Measurements from ENCODE around the gene ERBB3.

The ERBB3 gene

DNA sequence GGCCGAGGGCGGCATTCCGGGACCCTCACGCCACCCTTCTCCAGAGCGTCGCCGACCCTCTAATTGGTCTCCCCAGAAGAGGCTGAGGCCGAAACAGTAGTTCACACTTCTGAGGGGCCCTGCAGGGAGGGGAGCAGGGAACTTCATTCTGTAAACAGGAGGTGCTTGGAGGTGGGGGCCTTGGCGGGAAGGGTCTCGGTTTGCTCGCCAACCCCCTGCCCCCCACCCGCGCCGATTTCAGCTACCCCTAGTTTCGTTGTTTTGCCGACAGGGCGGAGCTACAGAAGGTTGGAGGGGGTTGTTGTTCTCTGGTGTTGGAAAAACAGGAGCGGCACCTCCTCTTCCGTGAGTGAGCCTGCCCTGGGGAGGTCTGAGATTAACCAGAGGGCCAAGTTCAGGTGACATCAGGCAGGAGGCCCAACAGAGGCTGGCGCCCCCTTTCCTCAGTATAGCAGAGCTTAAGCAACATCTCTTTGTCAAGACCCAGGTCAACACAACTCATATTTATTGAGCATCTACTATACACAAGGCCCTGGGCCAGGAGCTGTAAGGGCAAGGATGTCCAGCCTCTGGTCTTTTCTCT lies 682 bp downstream of the ERBB3 start:
- no peak for DNase-seq

- no peak for DNase-seq
These were observed 1.7 kb downstream of the ERBB3 start for GRCh38 chr12:56081393-56082347.

DNA sequence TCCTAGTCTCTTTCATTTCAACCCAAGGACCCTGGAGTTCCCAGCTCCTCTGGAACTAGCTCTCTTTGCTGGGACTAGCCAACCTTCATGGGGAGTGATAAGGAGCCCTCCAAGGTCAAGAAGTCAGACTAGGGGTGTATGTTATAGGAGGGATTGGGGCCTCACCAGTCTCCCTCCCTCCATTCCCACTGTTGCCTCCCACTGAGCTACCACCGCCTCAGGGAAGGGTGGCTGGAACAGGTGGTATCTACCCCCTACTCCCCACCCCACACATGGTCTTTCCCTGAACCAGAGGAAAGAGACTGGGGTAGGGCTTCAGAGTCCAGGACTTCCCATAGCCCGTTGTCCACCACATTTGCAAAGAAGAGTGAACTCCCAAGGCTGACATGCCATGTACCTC lies 2.4 kb downstream of the ERBB3 start:
- no peak for DNase-seq

- no peak for DNase-seq
These were observed 3.0 kb downstream of the ERBB3 start for GRCh38 chr12:56082967-56083366.

DNA sequence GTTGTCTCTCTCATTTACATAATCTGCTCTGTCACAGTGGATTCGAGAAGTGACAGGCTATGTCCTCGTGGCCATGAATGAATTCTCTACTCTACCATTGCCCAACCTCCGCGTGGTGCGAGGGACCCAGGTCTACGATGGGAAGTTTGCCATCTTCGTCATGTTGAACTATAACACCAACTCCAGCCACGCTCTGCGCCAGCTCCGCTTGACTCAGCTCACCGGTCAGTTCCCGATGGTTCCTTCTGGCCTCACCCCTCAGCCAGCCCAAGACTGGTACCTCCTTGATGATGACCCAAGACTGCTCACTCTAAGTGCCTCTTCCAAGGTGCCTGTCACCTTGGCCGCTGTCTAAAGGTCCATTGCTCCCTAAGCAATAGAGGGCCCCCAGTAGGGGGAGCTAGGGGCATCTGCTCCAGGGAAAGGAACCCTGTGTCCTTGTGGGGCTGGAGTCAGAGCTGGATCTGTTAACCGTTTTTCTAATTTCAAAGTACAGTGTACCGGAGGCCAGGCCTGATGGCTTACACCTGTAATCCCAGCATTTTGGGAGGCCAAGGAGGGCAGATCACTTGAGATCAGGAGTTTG lies 5.1 kb downstream of the ERBB3 start:
- DNase-seq, result no peak

GRCh38 chr12:56086096-56086495 lies 6.1 kb downstream of the ERBB3 start:
- DNase-seq, result no peak

DNA sequence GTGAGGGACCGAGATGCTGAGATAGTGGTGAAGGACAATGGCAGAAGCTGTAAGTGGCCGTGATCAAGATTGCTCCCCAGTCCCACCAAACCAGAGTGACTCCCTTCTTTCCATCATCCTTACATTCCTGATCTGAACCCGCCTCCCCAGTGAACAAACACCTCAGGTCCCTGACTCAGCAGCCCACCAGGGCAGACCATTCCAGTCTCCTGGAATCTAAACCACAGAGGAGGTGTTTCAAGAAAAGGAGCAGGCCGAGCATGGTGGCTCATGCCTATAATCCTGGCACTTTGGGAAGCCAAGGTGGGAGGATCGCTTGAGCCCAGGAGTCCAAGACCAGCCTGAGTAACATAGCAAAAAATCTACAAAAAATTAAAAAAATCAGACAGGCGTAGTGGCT lies 6.6 kb downstream of the ERBB3 start:
- no peak for DNase-seq

DNA sequence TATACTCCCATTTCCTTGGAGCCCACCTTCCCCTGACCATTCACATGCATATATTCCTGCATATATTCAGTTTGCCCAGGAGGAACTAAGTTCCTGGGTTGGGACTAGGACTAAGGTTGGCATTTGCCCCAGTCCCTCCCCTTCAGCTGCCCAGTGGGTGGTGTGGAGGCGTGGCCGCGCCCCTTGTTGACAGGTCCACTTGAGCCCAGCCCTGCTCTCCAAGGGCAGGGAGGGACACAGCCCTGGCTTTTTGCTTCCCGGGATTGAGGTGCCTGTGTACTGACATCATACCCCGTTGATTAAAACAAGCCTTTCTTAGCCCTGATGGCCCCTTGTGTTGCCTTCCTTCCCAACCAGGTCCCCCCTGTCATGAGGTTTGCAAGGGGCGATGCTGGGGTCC lies 7.3 kb downstream of the ERBB3 start:
- no peak for DNase-seq

- no peak for DNase-seq
These were observed 17.8 kb downstream of the ERBB3 start for GRCh38 chr12:56097738-56098137.

DNA sequence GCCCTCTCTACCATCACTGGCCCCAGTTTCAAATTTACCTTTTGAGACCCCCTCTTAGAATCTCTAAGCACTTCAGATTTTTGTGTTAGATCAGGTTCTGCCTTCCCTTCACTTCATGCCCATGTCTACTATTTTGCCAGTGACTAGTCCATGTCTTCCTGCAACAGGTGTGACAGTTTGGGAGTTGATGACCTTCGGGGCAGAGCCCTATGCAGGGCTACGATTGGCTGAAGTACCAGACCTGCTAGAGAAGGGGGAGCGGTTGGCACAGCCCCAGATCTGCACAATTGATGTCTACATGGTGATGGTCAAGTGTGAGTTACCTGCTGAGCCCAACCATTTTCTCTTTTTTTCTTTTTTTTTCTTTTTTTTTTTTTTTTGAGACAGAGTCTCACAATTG lies 18.6 kb downstream of the ERBB3 start:
- DNase-seq, result no peak

DNA sequence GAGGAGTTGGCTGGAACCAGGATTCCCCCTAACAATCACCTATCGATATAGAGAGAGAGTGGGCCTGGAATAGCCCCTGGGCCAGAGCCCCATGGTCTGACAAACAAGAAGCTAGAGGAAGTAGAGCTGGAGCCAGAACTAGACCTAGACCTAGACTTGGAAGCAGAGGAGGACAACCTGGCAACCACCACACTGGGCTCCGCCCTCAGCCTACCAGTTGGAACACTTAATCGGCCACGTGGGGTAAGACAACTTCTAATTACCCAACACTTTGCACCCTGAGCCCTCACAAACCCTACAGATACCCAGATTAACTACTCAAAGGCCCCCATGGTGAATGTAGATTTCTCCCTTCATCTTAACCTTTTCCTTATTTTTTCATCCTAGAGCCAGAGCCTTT lies 19.8 kb downstream of the ERBB3 start:
- DNase-seq, result no peak

- DNase-seq, result no peak
These were observed 21.1 kb downstream of the ERBB3 start for GRCh38 chr12:56101045-56101444.

GRCh38 chr12:56102683-56103065 lies 22.7 kb downstream of the ERBB3 start:
- no peak for DNase-seq

GRCh38 chr12:56103066-56103711 lies 23.2 kb downstream of the ERBB3 start:
- DNase-seq, result no peak

DNA sequence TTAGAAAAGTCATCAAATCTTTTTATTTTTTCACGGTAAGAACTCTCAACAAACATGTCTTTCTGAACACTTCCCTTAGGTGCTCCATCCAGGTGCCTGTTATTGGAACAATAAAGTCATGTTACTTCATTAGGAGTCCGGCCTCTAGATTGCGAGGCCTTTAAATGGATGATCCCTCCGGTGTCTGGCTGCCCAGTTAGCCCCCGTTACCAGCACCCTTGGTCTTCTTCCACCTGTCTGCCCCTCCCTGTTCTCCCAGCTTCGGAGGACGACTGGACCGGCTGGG lies 23.8 kb downstream of the ERBB3 start:
- DNase-seq, result no peak

GRCh38 chr12:56104109-56104814 lies 24.3 kb downstream of the ERBB3 start, which contains the start of gene PA2G4:
Gene PA2G4, plus strand, starts transcription at chr12:56104559. Its CDS starts 179 bp downstream, at chr12:56104738.
- peak; percentile 97 for DNase-seq

- DNase-seq, result peak; percentile 39
These were observed 25.0 kb downstream of the ERBB3 start for GRCh38 chr12:56104815-56105608.

DNA sequence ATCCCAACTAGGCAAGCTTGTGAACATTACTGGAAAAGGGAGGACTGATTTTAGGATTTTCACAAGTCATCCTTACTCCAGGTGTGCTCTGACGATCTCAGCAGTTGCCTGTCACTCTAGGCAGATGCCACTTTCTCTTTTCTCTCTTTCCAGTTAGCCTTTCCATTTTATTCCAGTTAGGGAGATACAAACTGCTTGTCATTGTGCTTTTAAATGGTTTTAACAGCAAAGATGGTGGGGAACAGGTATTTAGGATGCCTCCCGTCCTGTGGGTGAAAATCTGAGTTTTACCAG lies 25.6 kb downstream of the ERBB3 start:
- no peak for DNase-seq

DNA sequence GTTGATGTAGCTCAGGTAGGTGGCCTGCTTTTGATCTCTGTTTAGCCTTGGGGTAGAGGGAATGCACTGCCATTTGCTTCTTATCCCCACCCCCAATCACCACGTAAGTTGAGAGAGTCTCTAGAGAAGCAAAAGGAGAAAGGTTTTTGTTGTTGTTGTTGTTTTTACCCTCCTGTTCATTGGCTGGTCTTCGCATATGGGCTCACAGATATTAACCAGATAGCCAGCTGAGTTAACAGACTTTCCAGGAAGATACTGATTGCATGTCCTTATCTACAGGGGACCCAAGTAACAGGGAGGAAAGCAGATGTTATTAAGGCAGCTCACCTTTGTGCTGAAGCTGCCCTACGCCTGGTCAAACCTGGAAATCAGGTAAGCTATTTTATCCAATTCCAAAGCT lies 27.3 kb downstream of the ERBB3 start:
- DNase-seq, result no peak

GRCh38 chr12:56110571-56110970 lies 30.6 kb downstream of the ERBB3 start:
- no peak for DNase-seq

DNA sequence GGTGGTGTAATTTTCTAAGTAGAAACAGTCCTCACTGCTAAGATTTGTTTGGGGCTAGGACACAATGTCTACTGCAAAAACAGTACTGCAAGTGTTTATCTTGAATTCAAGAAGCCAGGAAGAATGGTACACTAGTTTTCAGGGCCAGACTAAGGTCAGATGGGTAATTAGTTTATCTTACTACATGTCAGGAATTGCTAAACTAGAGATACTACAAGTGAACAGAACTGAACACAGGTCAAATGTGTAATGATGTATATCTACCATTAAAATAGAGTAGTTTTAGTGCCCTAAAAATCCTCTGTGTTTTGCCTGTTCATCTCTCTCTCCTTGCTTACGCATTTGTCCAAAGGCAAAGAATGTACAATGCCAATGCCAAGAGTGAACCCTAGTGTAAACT lies 34.1 kb downstream of the ERBB3 start:
- no peak for DNase-seq

DNA sequence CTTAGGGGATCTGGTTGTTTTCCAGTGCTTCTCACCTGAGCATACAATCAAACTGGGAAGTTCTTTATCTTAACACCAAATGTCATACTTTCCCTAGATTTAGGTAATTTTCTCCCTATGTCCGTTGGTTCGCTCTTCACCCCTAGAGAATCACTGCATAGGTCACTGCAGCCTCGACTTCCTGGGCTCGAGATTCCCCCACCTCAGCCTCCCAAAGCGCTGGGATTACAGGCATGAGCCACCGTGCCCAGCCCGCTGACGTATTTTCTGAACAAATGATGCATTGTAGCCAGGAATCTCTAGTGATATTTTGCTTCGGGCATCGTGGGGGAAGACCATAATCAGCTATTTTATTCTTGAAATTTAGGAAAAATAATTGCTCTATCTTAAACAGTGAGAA lies 35.4 kb downstream of the ERBB3 start:
- DNase-seq, result no peak

Data from activated naive CD4-positive, alpha-beta T cell treated with anti-CD3 and anti-CD28 coated beads, Interleukin-2, amount 50 U/mL, for 16 hours (primary cell).